Measurements from ENCODE around the gene ZNF133.

ZNF133 gene

GRCh38 chr20:18364768-18365167, 76.4 kb downstream of the ZNF133 start:
- DNase-seq, result no peak
